ENCODE results near the gene MTPN. TPM values are rescaled to one million over a fixed set of nuclear protein-coding genes. Genes with fewer than 3 reads are reported as not detected.

The MTPN gene, protein sequence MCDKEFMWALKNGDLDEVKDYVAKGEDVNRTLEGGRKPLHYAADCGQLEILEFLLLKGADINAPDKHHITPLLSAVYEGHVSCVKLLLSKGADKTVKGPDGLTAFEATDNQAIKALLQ
- 100 to 1,000 TPM; 135 to 142 TPM for total RNA-seq

DNA sequence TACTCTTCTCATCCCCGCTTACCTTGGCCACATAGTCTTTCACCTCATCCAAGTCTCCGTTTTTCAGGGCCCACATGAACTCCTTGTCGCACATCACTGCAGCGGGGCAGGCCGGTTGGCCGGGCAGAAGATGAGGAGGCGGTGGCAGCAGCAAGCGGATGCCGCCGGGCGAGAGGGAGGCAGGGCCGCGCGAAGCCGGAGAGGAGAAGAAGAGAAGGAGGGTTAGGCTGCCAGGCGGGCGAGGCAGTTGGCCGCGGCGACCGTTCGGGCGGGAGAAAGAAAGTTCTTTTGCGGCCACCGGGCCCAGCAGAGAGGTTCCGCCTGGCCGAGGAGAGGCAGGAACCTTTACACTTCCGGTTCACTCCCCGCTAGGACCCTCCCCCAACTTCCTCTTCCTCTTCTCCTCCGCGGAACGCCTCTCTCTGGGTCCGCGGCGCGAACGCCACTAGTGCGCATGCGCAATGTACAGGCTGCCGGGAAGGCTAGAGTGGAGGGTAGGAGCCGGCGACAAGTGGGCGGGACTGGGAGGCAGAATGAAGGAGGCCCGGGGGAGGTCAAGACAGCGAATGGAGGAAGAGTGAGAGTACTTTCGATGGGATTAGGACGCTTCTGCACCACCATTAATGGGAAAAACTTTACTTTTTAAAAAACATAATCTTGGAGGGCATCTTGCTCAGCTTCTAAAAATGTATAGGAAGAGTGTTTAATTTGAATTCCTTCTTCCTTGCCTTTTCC, at the start of gene MTPN:
Gene MTPN, minus strand, starts transcription at position 353 of the 735 bp plus-strand sequence. Its CDS starts 259 bp downstream, at position 94.
- ChIA-PET POLR2A (interaction anchor here (0.7 to 3.4 kb wide), 6 partner anchors 11 to 147 kb away, joined by 3 to 12 read pairs (median 8); no protein-coding TSS in a partner anchor), CTCF (no interaction called here)
- DNase-seq, result peak; percentile 97
- Mint-ChIP-seq H3K27me3 (no peaks in the 10 kb centered on the region), H3K4me3 (peak within 1 kb of the TSS; percentile 94), H3K36me3 (ENCODE audit: low read depth) (peaks cover 33% of the 10 kb centered on the region), H3K4me1 (peaks cover 74% of the 10 kb centered on the region), H3K27ac (peak within 1 kb of the TSS; percentile 90), H3K9me3 (no peaks in the 10 kb centered on the region)

DNA sequence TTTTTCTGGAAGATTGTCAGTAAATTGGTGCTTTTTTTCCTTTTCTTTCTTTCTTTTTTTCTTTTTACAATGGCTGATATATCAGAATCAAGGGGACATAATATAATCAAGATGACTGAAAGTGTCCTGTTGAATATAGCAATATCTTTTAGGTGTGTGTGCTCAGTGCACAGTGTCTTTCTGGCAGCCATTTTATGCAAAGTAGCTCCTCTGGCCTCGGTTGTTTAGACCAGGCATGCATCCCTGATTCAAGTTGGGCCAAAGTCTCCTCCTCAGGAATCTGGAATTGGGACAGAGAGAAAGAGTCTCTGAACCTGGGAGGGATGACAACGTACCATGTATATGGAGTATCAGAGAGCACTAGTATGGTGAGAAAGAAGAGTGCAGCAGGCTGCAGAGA, 49.0 kb upstream of the MTPN start:
- H3K36me3 Mint-ChIP-seq (ENCODE audit: low read depth), result no peaks in the 10 kb centered on the region
- H3K4me1 Mint-ChIP-seq, result peaks cover 5% of the 10 kb centered on the region
- DNase-seq, result no peak
- H3K27me3 Mint-ChIP-seq, result no peaks in the 10 kb centered on the region
- no peaks in the 10 kb centered on the region for H3K9me3 Mint-ChIP-seq
- no peak overlapping the region for H3K27ac Mint-ChIP-seq
- ChIA-PET CTCF (interaction anchor here (1.6 kb wide), 1 partner anchor 11 kb away, joined by 4 read pairs; no protein-coding TSS in a partner anchor), POLR2A (no interaction called here)
- H3K4me3 Mint-ChIP-seq, result no peak overlapping the region

DNA sequence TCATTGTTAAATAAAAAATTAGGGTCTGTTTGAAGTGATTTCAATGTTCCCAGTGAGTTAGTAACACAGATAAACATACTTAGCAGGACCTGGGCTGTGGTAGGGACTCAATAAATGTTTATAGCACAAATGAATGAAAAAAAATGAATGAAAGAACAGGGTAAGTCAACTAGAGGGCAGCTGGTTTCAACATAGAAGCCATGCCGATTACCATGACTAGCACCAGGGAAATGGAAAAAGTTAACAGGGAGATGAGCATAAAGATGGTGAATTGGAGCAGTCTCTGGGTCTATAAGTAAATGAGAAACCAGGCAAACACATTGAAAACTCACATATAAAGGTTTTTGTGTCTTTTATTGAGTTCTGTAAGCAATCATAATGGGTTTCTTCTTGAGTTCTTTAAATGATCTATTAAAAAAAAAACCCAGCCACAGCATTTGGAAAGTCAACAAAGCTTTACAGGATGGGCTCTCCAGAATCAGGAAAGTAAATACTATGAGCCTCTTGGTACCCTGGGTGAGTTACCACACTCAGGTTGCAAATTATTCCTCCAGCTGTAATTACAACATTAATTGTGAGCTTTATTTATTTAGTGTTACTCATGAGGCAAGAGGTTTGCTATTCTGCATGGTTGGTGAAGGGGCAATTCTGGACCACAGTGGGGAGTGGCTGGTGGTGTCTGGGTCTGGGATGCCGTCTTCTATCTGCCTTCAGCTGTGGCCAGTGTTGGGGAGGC, 46.1 kb upstream of the MTPN start:
- DNase-seq, result no peak
- Mint-ChIP-seq H3K27ac (no peak overlapping the region), H3K27me3 (no peaks in the 10 kb centered on the region), H3K36me3 (ENCODE audit: low read depth) (no peaks in the 10 kb centered on the region), H3K4me3 (no peak overlapping the region), H3K9me3 (no peaks in the 10 kb centered on the region), H3K4me1 (no peaks in the 10 kb centered on the region)
- ChIA-PET CTCF (interaction anchor here (1.3 kb wide), 1 partner anchor 14 kb away, joined by 3 read pairs; no protein-coding TSS in a partner anchor), POLR2A (interaction anchor here (0.5 to 0.6 kb wide), 2 partner anchors 23 to 160 kb away, joined by 3 read pairs; no protein-coding TSS in a partner anchor)

DNA sequence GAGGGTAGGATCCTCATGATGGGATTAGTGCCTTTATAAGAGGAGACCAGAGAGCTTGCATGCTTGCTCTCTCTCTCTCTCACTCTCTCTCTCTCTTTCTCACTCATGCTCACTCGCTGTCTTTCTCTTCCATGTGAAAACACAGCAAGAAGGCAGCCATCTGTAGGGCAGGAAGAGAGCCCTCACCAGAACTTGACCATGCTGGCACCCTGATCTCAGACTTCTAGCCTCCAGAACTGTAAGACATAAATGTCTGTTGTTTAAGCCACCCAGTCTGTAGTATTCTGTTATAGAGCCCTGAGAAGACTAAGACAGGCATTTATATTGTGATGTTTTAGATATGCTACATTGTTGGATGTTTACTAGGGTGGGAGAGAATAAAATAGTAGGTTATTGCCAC, 43.4 kb upstream of the MTPN start:
- Mint-ChIP-seq H3K27ac (no peak overlapping the region), H3K27me3 (peaks cover 3% of the 10 kb centered on the region), H3K9me3 (no peaks in the 10 kb centered on the region), H3K4me3 (no peak overlapping the region), H3K36me3 (ENCODE audit: low read depth) (no peaks in the 10 kb centered on the region), H3K4me1 (peaks cover 2% of the 10 kb centered on the region)
- DNase-seq, result no peak
- ChIA-PET POLR2A (no interaction called here), CTCF (no interaction called here)

DNA sequence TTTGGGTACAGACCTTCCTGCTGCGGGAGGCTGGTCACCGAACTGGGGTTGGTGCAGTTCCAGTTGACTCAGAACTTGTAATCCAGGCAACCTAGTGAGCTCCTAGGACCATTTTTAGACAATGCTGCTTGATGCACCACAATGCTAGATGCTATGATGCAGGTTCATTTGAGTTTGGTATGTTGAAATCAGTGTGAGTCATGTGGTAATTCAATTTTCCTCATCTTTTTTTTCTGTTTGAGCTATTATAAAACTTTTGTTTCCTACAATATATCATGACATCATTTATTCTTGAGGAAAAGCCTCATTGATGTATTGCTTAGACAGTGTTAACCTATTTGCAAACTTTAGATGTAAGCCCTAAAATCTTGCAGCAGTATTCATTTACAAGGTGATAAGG, 40.9 kb upstream of the MTPN start:
- H3K9me3 Mint-ChIP-seq, result no peaks in the 10 kb centered on the region
- H3K4me1 Mint-ChIP-seq, result peaks cover 2% of the 10 kb centered on the region
- no peaks in the 10 kb centered on the region for H3K36me3 Mint-ChIP-seq (ENCODE audit: low read depth)
- H3K27me3 Mint-ChIP-seq, result peaks cover 9% of the 10 kb centered on the region
- no peak overlapping the region for H3K4me3 Mint-ChIP-seq
- DNase-seq, result no peak
- ChIA-PET CTCF (interaction anchor here (0.7 to 1.3 kb wide), 3 partner anchors 11 to 217 kb away, joined by 3 read pairs; no protein-coding TSS in a partner anchor), POLR2A (no interaction called here)
- H3K27ac Mint-ChIP-seq, result no peak overlapping the region

DNA sequence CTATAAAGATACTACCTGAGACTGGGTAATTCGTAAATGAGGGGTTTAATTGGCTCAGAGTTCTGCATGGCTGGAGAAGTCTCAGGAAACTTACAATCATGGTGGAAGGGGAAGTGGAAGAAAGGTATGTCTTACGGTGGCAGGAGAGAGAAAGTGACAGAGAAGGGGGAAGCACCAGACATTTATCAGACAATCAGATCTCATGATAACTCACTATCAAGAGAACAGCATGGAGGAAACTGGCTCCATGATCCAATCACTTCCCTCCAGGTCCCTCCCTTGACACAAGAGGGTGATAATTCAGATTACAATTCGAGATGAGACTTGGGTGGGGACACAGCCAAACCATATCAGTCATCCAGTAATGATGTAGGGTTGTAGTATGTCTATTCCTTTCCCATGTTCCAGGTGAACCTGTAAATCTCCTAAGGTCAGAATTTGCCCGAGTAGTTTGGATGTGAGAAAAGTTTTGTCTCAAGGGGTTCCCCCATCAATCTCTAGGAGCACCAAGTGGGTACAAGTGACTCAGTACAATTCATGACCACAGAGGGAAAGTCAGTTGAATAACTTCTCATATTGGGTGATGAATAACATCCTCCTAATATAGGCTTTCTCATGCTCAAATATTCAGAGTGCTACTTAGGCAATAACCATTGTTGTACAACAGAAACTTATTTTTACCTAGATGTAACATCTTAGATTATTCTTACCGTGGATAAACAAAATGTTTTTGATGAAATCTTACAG, 39.7 kb upstream of the MTPN start:
- H3K27ac Mint-ChIP-seq, result no peak overlapping the region
- POLR2A ChIA-PET, result no interaction called here
- CTCF ChIA-PET, result interaction anchor here (1.2 to 1.3 kb wide), 2 partner anchors 10 to 215 kb away, joined by 3 read pairs; no protein-coding TSS in a partner anchor
- H3K27me3 Mint-ChIP-seq, result peaks cover 12% of the 10 kb centered on the region
- no peaks in the 10 kb centered on the region for H3K36me3 Mint-ChIP-seq (ENCODE audit: low read depth)
- no peak overlapping the region for H3K4me3 Mint-ChIP-seq
- no peak for DNase-seq
- H3K9me3 Mint-ChIP-seq, result no peaks in the 10 kb centered on the region
- peaks cover 2% of the 10 kb centered on the region for H3K4me1 Mint-ChIP-seq

DNA sequence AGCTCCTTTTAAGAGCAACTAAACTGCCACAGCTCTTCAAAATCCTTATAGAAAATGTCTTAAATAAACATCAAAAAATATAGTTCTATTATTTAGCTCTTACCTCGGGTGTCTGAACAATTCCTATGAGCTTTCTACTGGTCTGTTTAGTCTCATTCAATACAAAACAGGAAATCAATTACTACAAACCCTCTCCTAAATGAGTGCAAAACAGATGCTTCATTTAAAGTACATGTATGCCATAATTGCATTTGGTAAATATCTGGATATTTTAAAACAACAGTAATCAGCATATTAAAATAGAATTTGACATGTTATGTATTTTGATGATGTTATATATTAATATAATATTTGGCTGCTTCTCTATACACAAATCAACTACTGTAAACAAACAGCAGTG, 38.5 kb upstream of the MTPN start:
- H3K4me1 Mint-ChIP-seq, result peaks cover 2% of the 10 kb centered on the region
- H3K27ac Mint-ChIP-seq, result no peak overlapping the region
- H3K36me3 Mint-ChIP-seq (ENCODE audit: low read depth), result no peaks in the 10 kb centered on the region
- no peak for DNase-seq
- ChIA-PET CTCF (interaction anchor here (1.4 kb wide), 1 partner anchor 10 kb away, joined by 4 read pairs; no protein-coding TSS in a partner anchor), POLR2A (no interaction called here)
- H3K27me3 Mint-ChIP-seq, result peaks cover 12% of the 10 kb centered on the region
- H3K4me3 Mint-ChIP-seq, result no peak overlapping the region
- no peaks in the 10 kb centered on the region for H3K9me3 Mint-ChIP-seq

DNA sequence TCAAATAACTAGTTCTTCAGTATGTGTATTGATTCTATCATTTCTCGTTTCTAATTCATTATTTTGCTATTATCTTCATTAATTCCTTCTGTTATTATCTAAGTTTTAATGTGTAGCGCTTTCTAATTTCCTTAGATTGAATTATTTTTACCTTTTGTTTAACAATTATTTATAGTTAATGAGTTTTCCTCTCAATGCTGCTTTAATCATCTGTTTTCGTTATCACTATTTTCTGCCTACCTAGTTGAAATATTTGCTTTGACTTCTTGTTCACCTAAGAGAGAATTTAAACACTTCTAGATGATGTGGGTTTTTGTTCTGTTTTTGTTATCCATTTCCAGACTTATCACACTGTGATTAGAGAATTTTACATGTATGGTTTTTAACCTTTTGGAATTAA, 37.5 kb upstream of the MTPN start:
- POLR2A ChIA-PET, result no interaction called here
- Mint-ChIP-seq H3K27ac (no peak overlapping the region), H3K4me3 (no peak overlapping the region), H3K9me3 (no peaks in the 10 kb centered on the region), H3K27me3 (peaks cover 12% of the 10 kb centered on the region), H3K36me3 (ENCODE audit: low read depth) (no peaks in the 10 kb centered on the region), H3K4me1 (peaks cover 2% of the 10 kb centered on the region)
- DNase-seq, result no peak
- CTCF ChIA-PET, result interaction anchor here (1.4 kb wide), 1 partner anchor 11 kb away, joined by 4 read pairs; no protein-coding TSS in a partner anchor

DNA sequence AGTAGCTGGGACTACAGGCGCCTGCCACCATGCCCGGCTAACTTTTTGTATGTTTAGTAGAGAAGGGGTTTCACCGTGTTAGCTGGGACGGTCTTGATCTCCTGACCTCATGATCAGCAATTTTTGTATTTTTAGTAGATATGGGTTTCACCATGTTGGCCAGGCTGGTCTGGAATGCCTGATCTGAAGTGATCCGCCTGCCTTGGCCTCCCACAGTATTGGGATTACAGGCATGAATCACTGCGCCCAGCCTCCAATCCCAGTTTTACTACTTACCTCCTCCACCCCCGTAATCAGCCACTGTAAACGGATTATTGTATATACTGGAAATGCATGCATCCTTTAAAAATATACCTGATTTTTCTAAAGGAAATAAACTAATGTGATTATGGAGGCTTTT, 35.1 kb upstream of the MTPN start:
- Mint-ChIP-seq H3K9me3 (no peaks in the 10 kb centered on the region), H3K27ac (no peak overlapping the region), H3K27me3 (peaks cover 12% of the 10 kb centered on the region), H3K4me1 (peaks cover 2% of the 10 kb centered on the region), H3K4me3 (no peak overlapping the region), H3K36me3 (ENCODE audit: low read depth) (no peaks in the 10 kb centered on the region)
- CTCF ChIA-PET, result no interaction called here
- POLR2A ChIA-PET, result no interaction called here
- no peak for DNase-seq

DNA sequence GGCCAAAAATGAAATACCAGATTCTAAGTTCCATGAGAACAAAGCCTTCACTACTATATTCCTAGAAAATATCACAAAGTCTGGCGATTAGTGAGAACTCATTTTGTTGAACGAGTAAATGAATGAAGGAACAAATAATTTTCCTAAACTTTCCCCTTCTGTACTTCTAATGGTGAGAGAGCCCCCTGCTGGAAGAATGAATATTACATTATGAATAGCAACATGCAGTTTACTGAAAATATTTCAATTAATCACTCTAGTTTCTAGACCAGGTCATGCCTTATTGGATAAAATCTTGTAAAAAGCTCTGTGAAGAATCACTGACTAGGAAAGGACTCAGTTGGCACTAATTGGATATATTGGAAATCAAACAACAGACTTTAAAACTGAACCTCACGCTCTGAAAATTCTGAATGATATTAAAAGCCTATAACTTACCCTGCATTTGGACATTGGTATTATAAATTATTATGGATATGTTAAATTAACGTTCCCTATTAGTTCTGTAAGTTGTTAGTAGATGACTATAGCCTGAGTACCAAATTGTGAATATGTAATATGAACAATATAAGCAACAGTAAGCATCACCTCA, 32.4 kb upstream of the MTPN start:
- Mint-ChIP-seq H3K4me3 (no peak overlapping the region), H3K9me3 (peaks cover 2% of the 10 kb centered on the region), H3K27ac (no peak overlapping the region), H3K36me3 (ENCODE audit: low read depth) (no peaks in the 10 kb centered on the region), H3K27me3 (peaks cover 5% of the 10 kb centered on the region), H3K4me1 (no peaks in the 10 kb centered on the region)
- ChIA-PET POLR2A (interaction anchor here (1.7 kb wide), 1 partner anchor 27 kb away, joined by 4 read pairs; no protein-coding TSS in a partner anchor), CTCF (interaction anchor here (1.0 to 5.7 kb wide), 9 partner anchors 10 to 336 kb away, joined by 3 to 47 read pairs (median 4); no protein-coding TSS in a partner anchor)
- no peak for DNase-seq

DNA sequence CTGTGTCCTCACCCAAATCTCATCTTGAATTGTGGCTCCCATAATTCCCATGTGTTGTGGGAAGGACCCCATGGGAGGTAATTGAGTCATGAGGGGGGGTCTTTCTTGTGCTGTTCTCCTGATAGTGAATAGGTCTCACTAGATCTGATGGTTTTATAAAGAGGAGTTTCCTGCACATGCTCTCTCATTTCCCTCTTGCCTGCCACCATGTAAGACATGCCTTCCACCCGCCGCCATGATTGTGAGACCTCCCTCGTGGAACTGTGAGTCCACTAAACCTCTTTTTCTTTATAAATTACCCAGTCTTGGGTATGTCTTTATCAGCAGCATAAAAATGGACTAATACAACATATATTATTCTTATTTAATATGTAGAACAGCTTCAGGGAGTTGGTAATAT, 29.0 kb upstream of the MTPN start:
- CTCF ChIA-PET, result interaction anchor here (1.0 to 5.7 kb wide), 2 partner anchors 12 to 206 kb away, joined by 3 to 47 read pairs; no protein-coding TSS in a partner anchor

DNA sequence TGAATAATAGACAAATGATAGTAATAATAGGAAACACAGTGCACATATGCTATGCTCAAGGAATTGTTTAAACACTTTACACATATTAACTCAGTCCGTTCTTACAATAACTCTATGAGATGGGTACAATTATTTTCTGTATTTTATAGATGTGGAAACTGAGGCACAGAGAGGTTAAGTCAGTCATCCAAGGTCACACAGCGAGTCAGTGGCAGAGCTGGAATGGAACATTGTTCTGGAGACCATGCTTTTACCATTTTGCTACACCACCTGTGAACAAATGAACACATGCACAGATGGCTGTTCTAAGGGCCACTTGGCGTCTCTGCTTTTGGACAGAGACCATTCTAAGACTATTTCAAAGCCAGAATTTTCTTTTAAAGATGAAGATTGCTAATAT, 26.9 kb upstream of the MTPN start:
- DNase-seq, result no peak
- Mint-ChIP-seq H3K27ac (no peak overlapping the region), H3K9me3 (peaks cover 2% of the 10 kb centered on the region), H3K36me3 (ENCODE audit: low read depth) (no peaks in the 10 kb centered on the region), H3K4me1 (no peaks in the 10 kb centered on the region), H3K4me3 (no peak overlapping the region), H3K27me3 (no peaks in the 10 kb centered on the region)
- ChIA-PET CTCF (no interaction called here), POLR2A (no interaction called here)

More for the DNA sequence above, 29.0 kb upstream of the MTPN start:
- H3K4me1 Mint-ChIP-seq, result no peaks in the 10 kb centered on the region
- no peak overlapping the region for H3K27ac Mint-ChIP-seq
- peaks cover 2% of the 10 kb centered on the region for H3K9me3 Mint-ChIP-seq
- no peak overlapping the region for H3K4me3 Mint-ChIP-seq
- no peaks in the 10 kb centered on the region for H3K27me3 Mint-ChIP-seq
- POLR2A ChIA-PET, result no interaction called here
- H3K36me3 Mint-ChIP-seq (ENCODE audit: low read depth), result no peaks in the 10 kb centered on the region
- DNase-seq, result no peak
